Endothelial cell (in vitro differentiated cells): Measurements from ENCODE around the gene OR10T2. TPM values are rescaled to one million over a fixed set of nuclear protein-coding genes. Genes with fewer than 3 reads are reported as not detected.
"Not testable (repeated sequence)": the region's sequence is repeated elsewhere in the genome, so short reads cannot be mapped to it uniquely, and the experiment has no call there.

Source experiments
- DNase-seq: peaks from one replicate; pipeline ENCODE4 v3.0.0; 2021; ENCODE audit warnings: low spot score
- H3K27ac Mint-ChIP-seq: one replicate; pipeline ENCODE4 v1.8.0; 2021; ENCODE audit warnings: mixed read lengths, inconsistent platforms; ENCODE audit not compliant: unreplicated experiment
- H3K27me3 Mint-ChIP-seq: one replicate; pipeline ENCODE4 v1.8.0; 2021; ENCODE audit warnings: mild to moderate bottlenecking, moderate library complexity, mixed read lengths, inconsistent platforms; ENCODE audit not compliant: unreplicated experiment
- H3K36me3 Mint-ChIP-seq: one replicate; pipeline ENCODE4 v1.8.0; 2021; ENCODE audit warnings: mild to moderate bottlenecking, low read depth, mixed read lengths, inconsistent platforms; ENCODE audit not compliant: unreplicated experiment
- H3K4me1 Mint-ChIP-seq: one replicate; pipeline ENCODE4 v1.8.0; 2021; ENCODE audit warnings: mild to moderate bottlenecking, mixed read lengths, inconsistent platforms; ENCODE audit not compliant: unreplicated experiment
- H3K4me3 Mint-ChIP-seq: one replicate; pipeline ENCODE4 v1.8.0; 2021; ENCODE audit warnings: mild to moderate bottlenecking, mixed read lengths, inconsistent platforms; ENCODE audit not compliant: unreplicated experiment
- H3K9me3 Mint-ChIP-seq: one replicate; pipeline ENCODE4 v1.8.0; 2021; ENCODE audit warnings: mixed read lengths, inconsistent platforms; ENCODE audit not compliant: unreplicated experiment
- total RNA-seq: library from RNA; stranded (reverse); fragmentation: NEBNext Ultra II Directional; extraction: Animal tissue kit (Norgen Biotek cat#: 25700); gene quantifications from one replicate; pipeline ENCODE4 v1.2.1, GENCODE V29; 2021; ENCODE audit not compliant: unreplicated experiment
- TF ChIP-seq, protein P1 (sequence below): fragments of 200-600 bp; sonication (generic); IDR thresholded peaks from one replicate; pipeline ENCODE4 v1.5.0; 2021; ENCODE audit warnings: antibody characterized with exemption; ENCODE audit not compliant: unreplicated experiment

OR10T2 gene
- total RNA-seq, 1 donor from 2014 or later, result not detected

DNA sequence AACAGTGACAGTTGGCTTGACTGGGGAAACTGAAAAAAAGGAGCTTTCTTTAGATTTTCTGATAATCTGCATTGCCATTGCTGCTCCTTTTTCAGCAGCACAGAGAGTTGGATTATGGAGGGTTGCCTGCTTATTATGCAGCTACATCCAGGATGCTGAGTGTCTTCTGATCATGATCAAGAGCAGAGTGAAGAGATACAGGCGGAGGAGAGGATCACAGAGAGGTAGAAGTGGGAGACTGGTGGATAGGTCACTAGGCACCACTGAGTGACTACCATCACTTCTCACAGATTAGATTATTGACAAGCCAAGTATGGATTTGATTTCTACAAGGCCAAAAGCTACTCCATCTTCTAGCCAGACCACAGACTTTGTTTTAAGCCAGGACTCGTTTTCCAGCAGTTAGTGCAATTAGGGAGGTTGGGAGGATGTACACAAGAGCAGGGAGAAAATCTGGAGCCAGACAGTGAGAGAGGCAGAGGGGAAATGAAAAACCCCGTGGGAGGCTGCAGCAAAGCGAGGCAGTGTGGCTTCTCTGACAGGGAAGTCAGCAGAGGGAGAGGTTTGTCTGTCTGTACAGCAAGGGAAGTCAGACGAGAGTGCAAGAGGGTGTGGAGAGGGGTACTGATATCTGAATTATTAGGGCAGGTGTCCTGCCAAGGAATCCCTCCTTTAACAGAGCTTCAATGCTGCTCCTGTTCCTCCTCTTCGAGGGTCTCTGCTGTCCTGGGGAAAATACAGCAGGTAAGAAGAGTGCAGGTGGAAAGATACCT lies 45.8 kb downstream of the OR10T2 start, which contains the start of gene CD1E:
TSS of gene CD1E (plus strand) at position 592 of the 773 bp plus-strand sequence. CDS start at position 687, 95 bp downstream.
- Mint-ChIP-seq H3K9me3 (no peaks in the 10 kb centered on the region), H3K4me3 (no peak within 1 kb of the TSS), H3K27ac (no peak within 1 kb of the TSS), H3K36me3 (no peaks in the 10 kb centered on the region), H3K4me1 (peaks cover 10% of the 10 kb centered on the region), H3K27me3 (no peaks in the 10 kb centered on the region)
- no peak for DNase-seq
- TF ChIP-seq, protein P1, sequence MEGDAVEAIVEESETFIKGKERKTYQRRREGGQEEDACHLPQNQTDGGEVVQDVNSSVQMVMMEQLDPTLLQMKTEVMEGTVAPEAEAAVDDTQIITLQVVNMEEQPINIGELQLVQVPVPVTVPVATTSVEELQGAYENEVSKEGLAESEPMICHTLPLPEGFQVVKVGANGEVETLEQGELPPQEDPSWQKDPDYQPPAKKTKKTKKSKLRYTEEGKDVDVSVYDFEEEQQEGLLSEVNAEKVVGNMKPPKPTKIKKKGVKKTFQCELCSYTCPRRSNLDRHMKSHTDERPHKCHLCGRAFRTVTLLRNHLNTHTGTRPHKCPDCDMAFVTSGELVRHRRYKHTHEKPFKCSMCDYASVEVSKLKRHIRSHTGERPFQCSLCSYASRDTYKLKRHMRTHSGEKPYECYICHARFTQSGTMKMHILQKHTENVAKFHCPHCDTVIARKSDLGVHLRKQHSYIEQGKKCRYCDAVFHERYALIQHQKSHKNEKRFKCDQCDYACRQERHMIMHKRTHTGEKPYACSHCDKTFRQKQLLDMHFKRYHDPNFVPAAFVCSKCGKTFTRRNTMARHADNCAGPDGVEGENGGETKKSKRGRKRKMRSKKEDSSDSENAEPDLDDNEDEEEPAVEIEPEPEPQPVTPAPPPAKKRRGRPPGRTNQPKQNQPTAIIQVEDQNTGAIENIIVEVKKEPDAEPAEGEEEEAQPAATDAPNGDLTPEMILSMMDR, result no peak

DNA sequence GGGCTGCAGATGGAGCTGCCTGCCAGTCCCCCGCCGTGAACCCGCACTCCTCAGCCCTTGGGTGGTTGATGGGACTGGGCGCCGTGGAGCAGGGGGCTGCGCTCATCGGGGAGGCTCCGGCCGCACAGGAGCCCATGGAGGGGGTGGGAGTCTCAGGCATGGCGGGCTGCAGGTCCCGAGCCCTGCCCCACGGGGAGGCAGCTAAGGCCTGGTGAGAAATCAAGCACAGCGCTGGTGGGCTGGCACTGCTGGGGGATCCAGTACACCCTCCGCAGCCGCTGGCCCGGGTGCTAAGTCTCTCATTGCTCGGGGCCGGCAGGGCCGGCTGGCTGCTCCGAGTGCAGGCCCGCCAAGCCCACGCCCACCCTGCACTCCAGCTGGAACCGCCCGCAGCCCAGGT lies 50.3 kb downstream of the OR10T2 start:
- not testable (repeated sequence) for H3K4me3 Mint-ChIP-seq, H3K27ac Mint-ChIP-seq, H3K36me3 Mint-ChIP-seq, H3K27me3 Mint-ChIP-seq, DNase-seq, H3K4me1 Mint-ChIP-seq, H3K9me3 Mint-ChIP-seq

Other genes starting within 250 kb of the OR10T2 start
- 1.5 TPM for gene CD1D, start 218.6 kb downstream of the OR10T2 start, total RNA-seq
- not detected for gene CD1A, start 145.0 kb downstream of the OR10T2 start, total RNA-seq
- not detected for gene CD1C, start 109.5 kb downstream of the OR10T2 start, total RNA-seq
- gene CD1B, start 67.9 kb downstream of the OR10T2 start, total RNA-seq, result not detected
- gene CD1E, start 45.6 kb downstream of the OR10T2 start, total RNA-seq, result not detected
- not detected for gene OR10K2, start 26.8 kb upstream of the OR10T2 start, total RNA-seq
- not detected for gene OR10K1, start 62.4 kb upstream of the OR10T2 start, total RNA-seq
- not detected for gene OR10R2, start 72.8 kb upstream of the OR10T2 start, total RNA-seq
- gene OR6Y1, start 154.9 kb upstream of the OR10T2 start, total RNA-seq, result not detected
- gene OR6P1, start 171.1 kb upstream of the OR10T2 start, total RNA-seq, result not detected
- not detected for gene OR10X1, start 180.4 kb upstream of the OR10T2 start, total RNA-seq
- gene OR10Z1, start 205.8 kb upstream of the OR10T2 start, total RNA-seq, result not detected